GM18951 (cell line): ENCODE measurements around the gene MORF4L1.

ENCODE experiments used
- POLR2A ChIP-seq: IDR thresholded peaks from 4 replicates; pipeline ENCODE4 v1.6.1; 2011; ENCODE audit warnings: mild to moderate bottlenecking; ENCODE audit not compliant: insufficient read length, insufficient read depth; ENCODE audit errors: extremely low read depth
- in situ Hi-C: fragments of 300-500 bp; cut with MboI; formaldehyde crosslinking; loops from one replicate; pipeline ENCODE4 v1.12.0; 2022; ENCODE audit warnings: low sequenced_read_pairs, mixed read lengths, inconsistent platforms; ENCODE audit not compliant: unreplicated experiment

The MORF4L1 gene

DNA sequence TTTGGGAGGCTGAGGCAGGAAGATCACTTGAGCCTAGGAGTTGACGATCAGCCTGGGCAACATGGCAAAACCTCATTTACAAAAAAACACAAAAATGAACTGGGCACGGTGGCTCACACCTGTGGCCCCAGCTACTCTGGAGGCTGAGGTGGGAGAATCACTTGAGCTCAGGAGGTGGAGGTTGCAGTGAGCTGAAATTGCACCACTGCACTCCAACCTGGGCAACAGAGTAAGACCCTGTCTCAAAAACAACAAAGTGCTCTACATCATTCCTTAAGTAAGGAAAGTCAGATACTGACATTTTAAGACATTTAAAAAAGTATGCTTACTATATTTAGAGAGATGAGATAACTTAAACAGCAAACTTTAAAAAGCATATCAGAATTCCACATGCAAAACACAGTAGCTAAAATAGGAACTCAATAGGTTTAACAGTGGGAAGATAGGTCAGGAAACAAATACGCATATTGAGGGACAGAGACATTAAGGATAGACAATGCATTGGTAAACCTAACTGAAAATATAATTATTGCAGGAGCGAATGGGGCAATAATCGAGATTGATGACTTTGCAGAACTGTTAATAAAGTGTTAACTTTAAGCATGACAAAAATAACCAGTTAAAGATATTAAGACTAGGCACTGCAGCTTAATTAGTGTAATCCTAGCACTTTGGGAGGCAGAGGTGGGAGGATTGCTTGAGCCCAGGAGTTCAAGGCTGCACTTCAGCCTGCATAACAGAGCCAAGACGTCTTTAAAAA, 32.1 kb downstream of the MORF4L1 start:
- in situ Hi-C loops = loop anchor here (25.0 kb wide), 1 partner anchor 283 kb away; no protein-coding TSS in a partner anchor
- TF ChIP-seq POLR2A = no peak

DNA sequence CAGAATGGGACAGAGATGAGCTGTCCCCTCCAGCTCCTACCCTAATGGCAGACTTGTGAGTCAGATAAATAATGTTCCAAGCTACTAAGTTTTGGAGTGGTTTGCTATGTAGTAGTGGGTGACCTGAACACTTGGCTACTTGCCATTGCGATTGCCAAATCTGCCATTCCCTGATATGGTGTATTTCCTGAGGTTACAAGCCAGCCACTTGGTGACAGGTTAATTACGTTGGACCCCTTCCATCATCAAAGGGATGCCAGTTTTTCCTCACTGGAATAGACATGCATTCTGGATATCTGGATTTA, 33.6 kb downstream of the MORF4L1 start:
- in situ Hi-C loops = loop anchor here (25.0 kb wide), 1 partner anchor 281 kb away; no protein-coding TSS in a partner anchor
- no peak for TF ChIP-seq POLR2A

DNA sequence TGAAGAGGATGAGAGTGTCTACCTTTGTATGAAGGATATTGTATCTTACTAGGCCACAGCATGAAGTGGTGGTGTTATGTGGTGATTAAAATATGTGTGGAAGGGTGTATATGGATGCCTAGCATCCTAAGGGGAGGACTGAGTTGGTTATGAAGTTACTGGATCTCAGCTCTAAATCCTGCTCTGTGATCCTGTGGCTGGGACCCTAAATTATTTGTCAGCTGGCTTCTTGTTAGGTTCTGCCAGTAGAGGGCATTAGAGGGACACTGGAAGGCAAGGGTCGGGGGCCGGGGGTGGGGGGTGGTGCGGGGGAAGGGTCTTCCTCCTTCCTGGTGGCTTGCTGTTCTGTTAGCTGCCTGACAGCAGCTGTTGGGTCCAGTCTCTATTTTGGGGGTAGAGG, 34.9 kb downstream of the MORF4L1 start:
- in situ Hi-C loops = loop anchor here (25.0 kb wide), 1 partner anchor 280 kb away; no protein-coding TSS in a partner anchor
- no peak for TF ChIP-seq POLR2A

DNA sequence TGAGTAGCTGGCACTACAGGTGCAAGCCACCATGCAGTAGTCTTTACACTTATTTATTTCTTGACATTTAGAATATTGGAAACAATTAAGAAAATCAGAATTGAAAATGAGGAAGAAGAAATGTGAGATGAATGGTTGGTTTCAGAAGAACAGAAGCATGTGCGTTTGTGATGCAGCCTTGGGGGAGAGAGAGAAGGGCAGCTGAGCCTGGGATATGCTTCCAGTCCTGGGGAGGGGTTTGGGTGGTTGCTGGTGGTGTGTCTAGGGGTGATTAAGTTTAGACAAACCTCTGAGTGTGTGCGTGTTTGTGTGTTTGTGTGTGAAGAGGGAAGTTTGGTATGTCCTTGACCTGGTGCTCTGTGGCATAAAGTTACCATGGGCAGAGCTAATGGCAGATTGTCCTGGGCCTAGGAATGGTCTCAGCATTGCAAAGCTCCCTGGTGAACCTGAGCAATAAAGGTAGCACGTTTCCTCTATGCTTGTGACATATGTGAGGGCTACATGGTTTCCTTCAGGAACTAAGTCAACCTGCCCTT, 36.5 kb downstream of the MORF4L1 start:
- TF ChIP-seq POLR2A = peak; percentile 23
- in situ Hi-C loops = loop anchor here (25.0 kb wide), 1 partner anchor 278 kb away; no protein-coding TSS in a partner anchor

DNA sequence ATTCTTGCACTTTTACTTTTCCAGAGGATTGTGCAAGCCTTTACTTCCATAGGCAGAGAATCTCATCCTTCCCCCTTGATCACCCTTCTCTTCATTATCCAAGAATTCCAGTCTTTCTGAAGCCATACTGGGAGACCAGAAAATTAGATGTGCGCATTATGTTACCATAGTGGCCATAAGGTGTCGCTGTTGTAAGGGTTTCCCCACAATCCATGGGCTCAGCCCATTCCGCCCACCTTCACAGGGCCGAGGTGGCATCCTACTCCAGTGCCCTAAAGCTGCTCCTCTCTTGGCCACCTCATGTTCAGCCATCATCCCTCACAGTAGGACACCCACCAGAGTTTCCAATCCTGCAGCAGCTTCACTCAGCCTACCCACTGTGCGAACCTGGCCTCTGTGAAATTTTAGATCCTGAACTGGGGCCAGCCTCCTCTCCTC, 37.1 kb downstream of the MORF4L1 start:
- in situ Hi-C loops = loop anchor here (10.0 to 25.0 kb wide), 2 partner anchors 75 to 277 kb away; no protein-coding TSS in a partner anchor
- TF ChIP-seq POLR2A = no peak

DNA sequence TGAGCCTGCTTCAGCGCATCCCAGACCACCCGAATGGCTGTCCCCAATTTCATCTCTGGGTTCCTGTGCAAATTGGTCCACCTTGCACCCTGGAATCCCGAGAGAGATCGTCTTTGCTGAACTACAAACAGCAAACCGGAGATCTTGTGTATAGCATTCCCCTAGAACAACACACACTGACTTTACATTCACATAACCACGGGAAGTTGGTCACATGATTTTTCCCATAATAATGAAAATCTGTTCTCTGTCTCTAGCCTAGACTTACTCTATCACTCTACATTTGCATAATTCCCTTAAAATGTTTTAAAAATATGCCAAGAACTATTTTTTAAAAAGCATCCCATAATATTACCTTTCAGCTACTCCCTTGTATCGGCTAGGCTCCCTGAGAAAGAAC, 37.6 kb downstream of the MORF4L1 start:
- in situ Hi-C loops = loop anchor here (10.0 to 25.0 kb wide), 2 partner anchors 75 to 277 kb away; no protein-coding TSS in a partner anchor
- no peak for TF ChIP-seq POLR2A

DNA sequence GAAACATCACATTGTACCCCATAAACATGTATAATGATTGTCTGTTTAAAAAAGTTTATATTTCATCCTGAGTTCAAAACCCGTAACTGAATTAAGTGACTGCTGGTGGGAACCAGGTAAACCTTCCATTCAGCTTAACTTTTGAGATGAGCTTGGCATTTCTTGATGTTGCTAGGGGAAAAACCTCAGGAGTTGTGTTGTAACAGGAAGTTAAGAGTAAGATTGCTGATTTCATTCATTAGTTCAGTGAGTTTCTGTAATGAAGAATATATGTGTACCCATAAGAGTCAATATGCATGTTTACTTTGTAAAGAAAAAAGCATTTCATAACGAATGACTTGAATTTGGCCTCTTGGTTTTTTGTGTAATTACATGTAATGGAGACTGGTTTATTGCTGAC, 39.6 kb downstream of the MORF4L1 start:
- in situ Hi-C loops = loop anchor here (10.0 to 25.0 kb wide), 2 partner anchors 72 to 275 kb away; no protein-coding TSS in a partner anchor
- no peak for TF ChIP-seq POLR2A

DNA sequence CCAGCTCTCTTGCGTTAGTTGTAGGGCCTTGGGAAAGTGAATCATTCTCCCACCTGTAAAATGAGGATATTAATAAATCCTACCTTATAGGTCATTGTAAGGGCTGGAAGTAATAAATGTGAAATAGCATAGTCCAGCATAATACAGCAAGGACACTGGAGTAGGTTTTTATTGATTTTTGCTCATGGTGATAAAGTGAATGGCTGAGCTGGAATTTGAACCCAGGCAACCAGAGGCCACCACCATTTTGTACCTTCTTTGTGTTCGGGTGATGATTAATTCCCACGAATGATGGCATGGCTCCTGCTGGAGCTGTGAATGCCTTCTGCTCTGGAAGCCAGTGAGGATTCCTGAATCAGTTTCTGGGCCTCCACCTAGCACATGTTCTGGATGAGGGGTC, 40.3 kb downstream of the MORF4L1 start:
- in situ Hi-C loops = loop anchor here (10.0 to 25.0 kb wide), 2 partner anchors 72 to 274 kb away; no protein-coding TSS in a partner anchor
- TF ChIP-seq POLR2A = no peak

DNA sequence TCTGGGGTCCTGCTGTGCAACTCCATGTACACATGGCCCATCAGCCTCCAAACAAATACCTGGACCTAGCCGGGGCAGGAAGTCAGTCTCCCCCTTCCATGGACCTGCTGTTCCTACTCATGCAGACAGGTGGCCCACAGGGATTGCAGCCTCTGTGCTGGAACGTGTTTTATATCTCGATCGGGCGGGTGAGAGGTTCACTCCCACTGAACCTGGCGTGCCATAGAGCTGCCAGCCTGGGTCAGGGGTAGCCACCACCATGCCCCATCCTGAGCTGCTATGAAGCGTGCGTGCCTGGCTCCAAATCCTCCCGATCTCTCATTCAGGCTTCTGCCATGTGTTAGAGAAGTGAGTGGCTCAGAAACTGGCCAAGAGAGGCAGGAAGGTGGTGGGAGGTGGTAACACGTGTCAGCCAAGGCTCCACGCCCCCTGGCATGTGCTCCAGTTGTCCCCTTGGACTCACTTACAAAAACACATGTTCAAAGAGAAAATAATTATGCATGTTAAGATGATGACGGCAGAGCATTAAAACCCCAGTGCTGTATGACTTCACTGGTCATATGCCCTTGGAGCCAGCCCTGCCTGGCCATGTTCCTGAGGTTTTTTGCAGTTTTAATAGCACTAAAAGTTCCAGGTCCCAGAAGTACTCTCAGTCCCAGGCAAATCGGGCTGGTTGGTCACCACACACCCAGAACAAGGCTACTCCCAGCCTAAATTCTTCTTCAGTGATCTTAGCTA, 41.5 kb downstream of the MORF4L1 start:
- no peak for TF ChIP-seq POLR2A
- in situ Hi-C loops = loop anchor here (10.0 to 25.0 kb wide), 2 partner anchors 71 to 273 kb away; no protein-coding TSS in a partner anchor

DNA sequence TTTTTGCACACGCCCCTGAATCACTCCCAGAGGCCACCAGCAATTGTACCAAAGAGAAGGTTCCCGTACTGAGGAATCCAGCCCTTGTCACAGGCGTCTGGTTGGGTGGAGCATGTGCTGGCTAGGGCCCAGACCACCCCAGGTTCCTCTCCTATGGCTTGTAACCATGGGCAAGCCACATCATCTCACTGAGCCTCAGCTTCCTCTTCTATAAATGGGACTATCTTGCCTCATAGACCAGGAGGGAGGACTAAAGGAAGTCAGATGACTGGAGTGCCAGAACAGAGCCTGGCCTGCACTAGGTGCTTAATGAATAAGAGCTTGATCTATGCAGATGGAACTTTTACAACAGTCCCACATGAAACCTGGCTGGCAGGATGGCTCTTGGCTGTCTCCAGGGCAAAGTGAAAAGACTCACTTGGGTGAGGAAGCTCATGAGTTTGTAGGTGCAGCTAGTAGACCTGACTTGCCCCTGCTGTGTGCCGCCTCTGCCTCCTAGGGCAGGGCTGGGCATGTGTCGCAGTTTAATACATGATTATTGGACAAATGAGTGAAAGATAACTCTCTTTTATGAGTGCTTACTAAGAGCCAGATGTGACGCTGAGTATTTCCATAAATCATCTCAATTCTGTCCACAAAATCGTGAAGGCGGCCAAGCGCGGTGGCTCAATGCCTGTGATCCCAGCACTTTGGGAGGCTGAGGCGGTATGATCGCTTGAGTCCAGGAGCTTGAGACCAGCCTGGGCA, 42.8 kb downstream of the MORF4L1 start:
- in situ Hi-C loops = loop anchor here (10.0 to 25.0 kb wide), 2 partner anchors 69 to 272 kb away; no protein-coding TSS in a partner anchor
- no peak for TF ChIP-seq POLR2A

DNA sequence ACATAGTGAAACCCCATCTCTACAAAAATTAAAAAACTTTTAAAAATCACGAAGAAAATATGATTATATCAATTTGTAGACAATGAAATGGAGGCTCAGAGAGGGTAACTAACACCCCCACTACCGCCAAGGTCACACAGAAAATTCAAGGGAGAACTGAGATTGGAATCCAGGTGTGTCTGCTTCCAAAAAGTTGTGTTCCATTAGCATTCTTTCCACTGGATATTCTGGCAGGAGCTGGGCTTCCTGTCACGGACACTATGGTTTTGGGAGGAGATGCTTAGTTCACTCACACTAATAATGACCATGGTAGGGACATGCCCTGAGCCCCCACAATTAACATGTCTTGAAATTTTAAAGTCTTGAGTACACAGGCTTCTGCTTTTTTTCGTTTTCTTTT, 43.4 kb downstream of the MORF4L1 start:
- no peak for TF ChIP-seq POLR2A
- in situ Hi-C loops = loop anchor here (10.0 to 25.0 kb wide), 2 partner anchors 69 to 271 kb away; no protein-coding TSS in a partner anchor

DNA sequence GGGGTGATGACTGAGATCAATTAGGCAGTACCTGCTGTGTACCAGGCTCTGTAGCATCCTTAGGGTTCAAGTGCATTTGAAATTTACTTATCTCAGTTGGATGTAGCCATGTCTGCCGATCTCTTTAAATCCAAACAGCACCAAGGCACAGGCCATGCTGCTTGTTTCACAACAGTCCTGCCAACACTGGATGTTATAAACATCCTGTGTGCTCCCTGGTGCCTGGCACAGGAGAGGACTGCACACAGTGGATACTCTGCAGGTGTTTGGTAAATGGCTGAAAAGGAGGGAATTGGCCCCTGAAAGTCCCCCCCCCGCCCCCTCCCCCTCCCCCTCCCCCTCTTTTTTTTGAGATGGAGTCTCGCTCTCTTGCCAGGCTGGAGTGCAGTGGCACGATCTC, 45.2 kb downstream of the MORF4L1 start:
- in situ Hi-C loops = loop anchor here (10.0 to 25.0 kb wide), 2 partner anchors 67 to 269 kb away; no protein-coding TSS in a partner anchor
- no peak for TF ChIP-seq POLR2A
